NCI-H1417 (cell line): ENCODE measurements around the gene NEDD4L.

ENCODE experiments used
- DNase-seq, 3 experiments: peaks; one replicate each; lab custom pipeline; 2025; lab: John Stamatoyannopoulos, UW

NEDD4L gene

GRCh38 chr18:58235001-58235436 lies 191.0 kb downstream of the NEDD4L start:
- DNase-seq = peak in 2 of 3 experiments; percentile 50 to 81

GRCh38 chr18:58239879-58240278 lies 195.9 kb downstream of the NEDD4L start:
- DNase-seq = peak in 1 of 3 experiments; percentile 17

- no peak for DNase-seq
Measured at GRCh38 chr18:58241026-58241679, 197.1 kb downstream of the NEDD4L start.

- peak in 2 of 3 experiments; percentile 32 to 93 for DNase-seq
Measured at GRCh38 chr18:58241877-58242276, 197.9 kb downstream of the NEDD4L start.

- no peak for DNase-seq
Measured at GRCh38 chr18:58242435-58242834, 198.4 kb downstream of the NEDD4L start.

- DNase-seq = no peak
Measured at GRCh38 chr18:58242968-58243367, 198.9 kb downstream of the NEDD4L start.

- no peak for DNase-seq
Measured at GRCh38 chr18:58243401-58243800, 199.4 kb downstream of the NEDD4L start.

- peak in 1 of 3 experiments; percentile 14 for DNase-seq
Measured at GRCh38 chr18:58247363-58247834, 203.4 kb downstream of the NEDD4L start.

GRCh38 chr18:58249712-58250111 lies 205.7 kb downstream of the NEDD4L start:
- DNase-seq = no peak

- DNase-seq = no peak
Measured at GRCh38 chr18:58251416-58251815, 207.4 kb downstream of the NEDD4L start.

GRCh38 chr18:58252166-58252565 lies 208.1 kb downstream of the NEDD4L start:
- no peak for DNase-seq

GRCh38 chr18:58253318-58253717 lies 209.3 kb downstream of the NEDD4L start:
- no peak for DNase-seq

- no peak for DNase-seq
Measured at GRCh38 chr18:58253871-58254270, 209.8 kb downstream of the NEDD4L start.

GRCh38 chr18:58254873-58255511 lies 211.0 kb downstream of the NEDD4L start:
- peak in 2 of 3 experiments; percentile 34 to 80 for DNase-seq

GRCh38 chr18:58255701-58256311 lies 211.8 kb downstream of the NEDD4L start:
- DNase-seq = no peak

- no peak for DNase-seq
Measured at GRCh38 chr18:58256316-58257080, 212.5 kb downstream of the NEDD4L start.

GRCh38 chr18:58257461-58257860 lies 213.4 kb downstream of the NEDD4L start:
- peak in 2 of 3 experiments; percentile 31 to 55 for DNase-seq

- DNase-seq = no peak
Measured at GRCh38 chr18:58258692-58259342, 214.8 kb downstream of the NEDD4L start.

GRCh38 chr18:58263055-58263957 lies 219.3 kb downstream of the NEDD4L start:
- DNase-seq = peak in 1 of 3 experiments; percentile 62

GRCh38 chr18:58264075-58264474 lies 220.0 kb downstream of the NEDD4L start:
- no peak for DNase-seq

- no peak for DNase-seq
Measured at GRCh38 chr18:58264840-58265239, 220.8 kb downstream of the NEDD4L start.
